BLaER1 treated with 17β-estradiol and CSF1 and Interleukin-3, amounts not matched to agents 10 nM and 100 nM (cell line): ENCODE data around the gene STMN3.
"Not testable (repeated sequence)": the region's sequence is repeated elsewhere in the genome, so short reads cannot be mapped to it uniquely, and the experiment has no call there.

Experiments
- H3K27ac ChIP-seq, 11 experiments: shearing (Covaris generic); formaldehyde crosslinking; 2 replicates each; pipeline ENCODE4 v1.8.1; 2022
- H3K27me3 ChIP-seq, 11 experiments: shearing (Covaris generic); formaldehyde crosslinking; 2 replicates each; pipeline ENCODE4 v1.8.1; 2022
- H3K36me3 ChIP-seq, 11 experiments: shearing (Covaris generic); formaldehyde crosslinking; 2 replicates each; pipeline ENCODE4 v1.8.1; 2022
- H3K4me1 ChIP-seq, 10 experiments: shearing (Covaris generic); formaldehyde crosslinking; 2 replicates each; pipeline ENCODE4 v1.8.1; 2022
- H3K4me2 ChIP-seq, 11 experiments: shearing (Covaris generic); formaldehyde crosslinking; 2 replicates each; pipeline ENCODE4 v1.8.1; 2022
- H3K4me3 ChIP-seq, 10 experiments: shearing (Covaris generic); formaldehyde crosslinking; 2 replicates each; pipeline ENCODE4 v1.8.1; 2022
- H3K9ac ChIP-seq, 11 experiments: shearing (Covaris generic); formaldehyde crosslinking; 2 replicates each; pipeline ENCODE4 v1.8.1; 2022
- H3K9me3 ChIP-seq, 11 experiments: shearing (Covaris generic); formaldehyde crosslinking; replicated peaks in 1 of 11; 2 replicates each; pipeline ENCODE4 v1.8.1; 2022
- H4K20me1 ChIP-seq, 11 experiments: shearing (Covaris generic); formaldehyde crosslinking; 2 replicates each; pipeline ENCODE4 v1.8.1; 2022
- Cebpa-rat ChIP-seq, 11 experiments: shearing (Covaris generic); IDR thresholded peaks; 2 replicates each; pipeline ENCODE4 v1.8.1; 2022

Gene STMN3

GRCh38 chr20:63617876-63618265 is 35.4 kb downstream of the STMN3 start:
- peaks cover 19 to 90% (median 61%) of the 10 kb centered on the region in 10 experiments for H3K4me1 ChIP-seq
- no peak overlapping the region for H3K4me2 ChIP-seq
- H3K27ac ChIP-seq, result no peak overlapping the region
- H3K27me3 ChIP-seq, result no peaks in the 10 kb centered on the region
- peaks cover 34 to 89% (median 64%) of the 10 kb centered on the region in 11 experiments; a peak in 20 of 22 replicates for H4K20me1 ChIP-seq
- no peak overlapping the region for H3K4me3 ChIP-seq
- peaks cover 43 to 67% (median 52%) of the 10 kb centered on the region in 11 experiments for H3K36me3 ChIP-seq
- H3K9ac ChIP-seq, result no peak overlapping the region
- peaks cover 0 to 13% (median 5%) of the 10 kb centered on the region in 11 experiments; a peak in 10 of 22 replicates for H3K9me3 ChIP-seq
- no peak for TF ChIP-seq Cebpa-rat (IDR thresholded peaks at IDR 0.05)

- Histone ChIP-seq H3K9ac (peak overlapping the region in 1 of 11 experiments; percentile 6; a peak in 1 of 22 replicates), H3K4me1 (peaks cover 25 to 90% (median 61%) of the 10 kb centered on the region in 10 experiments), H3K27me3 (no peaks in the 10 kb centered on the region), H3K9me3 (peaks cover 0 to 13% (median 5%) of the 10 kb centered on the region in 11 experiments; a peak in 10 of 22 replicates), H3K27ac (no peak overlapping the region), H4K20me1 (peaks cover 39 to 89% (median 64%) of the 10 kb centered on the region in 11 experiments; a peak in 21 of 22 replicates), H3K36me3 (peaks cover 38 to 62% (median 50%) of the 10 kb centered on the region in 11 experiments), H3K4me3 (no peak overlapping the region), H3K4me2 (no peak overlapping the region)
- TF ChIP-seq Cebpa-rat (IDR thresholded peaks at IDR 0.05), result no peak
Measured at GRCh38 chr20:63617092-63617875, 35.9 kb downstream of the STMN3 start.

- H3K36me3 ChIP-seq, result peaks cover 40 to 60% (median 49%) of the 10 kb centered on the region in 11 experiments
Measured at GRCh38 chr20:63613863-63614594, 39.2 kb downstream of the STMN3 start.

GRCh38 chr20:63612276-63612931 is 40.8 kb downstream of the STMN3 start:
- Histone ChIP-seq H3K4me2 (peak overlapping the region; percentile 72 to 92 (median 84)), H3K4me3 (no peak overlapping the region; a peak in 1 of 20 replicates), H3K9ac (peak overlapping the region in 10 of 11 experiments; percentile 21 to 51 (median 38); a peak in 15 of 22 replicates), H3K27ac (peak overlapping the region in 9 of 11 experiments; percentile 25 to 66 (median 45); a peak in 13 of 22 replicates), H3K4me1 (peaks cover 36 to 66% (median 56%) of the 10 kb centered on the region in 10 experiments), H3K27me3 (no peaks in the 10 kb centered on the region), H3K36me3 (peaks cover 24 to 44% (median 33%) of the 10 kb centered on the region in 11 experiments), H3K9me3 (peaks cover 0 to 13% (median 6%) of the 10 kb centered on the region in 11 experiments; a peak in 11 of 22 replicates), H4K20me1 (peaks cover 28 to 65% (median 43%) of the 10 kb centered on the region in 11 experiments; a peak in 20 of 22 replicates)
- TF ChIP-seq Cebpa-rat (IDR thresholded peaks at IDR 0.05), result no peak

More at GRCh38 chr20:63613863-63614594, 39.2 kb downstream of the STMN3 start:
- peak overlapping the region in 10 of 11 experiments; percentile 72 to 92 (median 84); a peak in 20 of 22 replicates for H3K4me2 ChIP-seq
- H3K4me1 ChIP-seq, result peaks cover 36 to 81% (median 57%) of the 10 kb centered on the region in 10 experiments
- peaks cover 0 to 13% (median 6%) of the 10 kb centered on the region in 11 experiments; a peak in 11 of 22 replicates for H3K9me3 ChIP-seq
- H3K27me3 ChIP-seq, H3K4me3 ChIP-seq: not testable (repeated sequence)
- peak overlapping the region in 4 of 11 experiments; percentile 39 to 62 (median 50); a peak in 7 of 22 replicates for H3K9ac ChIP-seq
- H4K20me1 ChIP-seq, result peaks cover 38 to 81% (median 58%) of the 10 kb centered on the region in 11 experiments; a peak in 20 of 22 replicates
- peak overlapping the region in 6 of 11 experiments; percentile 5 to 66 (median 54); a peak in 9 of 22 replicates for H3K27ac ChIP-seq

- Histone ChIP-seq H3K4me3 (no peak overlapping the region), H3K4me2 (peak overlapping the region; percentile 72 to 92 (median 84); a peak in 21 of 22 replicates), H3K9me3 (peaks cover 0 to 13% (median 6%) of the 10 kb centered on the region in 11 experiments; a peak in 11 of 22 replicates), H3K27ac (peak overlapping the region in 4 of 11 experiments; percentile 6 to 66 (median 54); a peak in 3 of 22 replicates), H4K20me1 (peaks cover 22 to 61% (median 47%) of the 10 kb centered on the region in 11 experiments; a peak in 20 of 22 replicates), H3K9ac (peak overlapping the region in 3 of 11 experiments; percentile 29 to 50 (median 31); a peak in 1 of 22 replicates), H3K4me1 (peaks cover 40 to 65% (median 60%) of the 10 kb centered on the region in 10 experiments), H3K27me3 (no peaks in the 10 kb centered on the region), H3K36me3 (peaks cover 16 to 36% (median 26%) of the 10 kb centered on the region in 11 experiments; a peak in 21 of 22 replicates)
- TF ChIP-seq Cebpa-rat (IDR thresholded peaks at IDR 0.05), result no peak
Measured at GRCh38 chr20:63611646-63612045, 41.6 kb downstream of the STMN3 start.

GRCh38 chr20:63610581-63611435 is 42.4 kb downstream of the STMN3 start:
- peak overlapping the region in 6 of 11 experiments; percentile 14 to 48 (median 24); a peak in 5 of 22 replicates for H3K9ac ChIP-seq
- no peak for TF ChIP-seq Cebpa-rat (IDR thresholded peaks at IDR 0.05)
- H3K36me3 ChIP-seq, result peaks cover 11 to 28% (median 20%) of the 10 kb centered on the region in 11 experiments; a peak in 18 of 22 replicates
- peaks cover 46 to 72% (median 68%) of the 10 kb centered on the region in 10 experiments for H3K4me1 ChIP-seq
- peaks cover 23 to 63% (median 49%) of the 10 kb centered on the region in 11 experiments; a peak in 20 of 22 replicates for H4K20me1 ChIP-seq
- H3K4me3 ChIP-seq, result no peak overlapping the region
- H3K27me3 ChIP-seq, result no peaks in the 10 kb centered on the region
- peak overlapping the region in 7 of 11 experiments; percentile 13 to 66 (median 35); a peak in 9 of 22 replicates for H3K27ac ChIP-seq
- peak overlapping the region; percentile 61 to 92 (median 83) for H3K4me2 ChIP-seq
- H3K9me3 ChIP-seq, result peaks cover 0 to 13% (median 6%) of the 10 kb centered on the region in 11 experiments; a peak in 11 of 22 replicates

- H3K4me3 ChIP-seq, result no peak overlapping the region
- H3K4me2 ChIP-seq, result peak overlapping the region; percentile 48 to 84 (median 67)
Measured at GRCh38 chr20:63606686-63607085, 46.5 kb downstream of the STMN3 start.

More at GRCh38 chr20:63606686-63607085, 46.5 kb downstream of the STMN3 start:
- H3K9me3 ChIP-seq, result peaks cover 0 to 6% (median 0%) of the 10 kb centered on the region in 11 experiments; a peak in 3 of 22 replicates
- peaks cover 26 to 57% (median 48%) of the 10 kb centered on the region in 10 experiments for H3K4me1 ChIP-seq
- H4K20me1 ChIP-seq, result peaks cover 26 to 70% (median 56%) of the 10 kb centered on the region in 11 experiments; a peak in 21 of 22 replicates
- H3K27me3 ChIP-seq, result no peaks in the 10 kb centered on the region
- H3K27ac ChIP-seq, result peak overlapping the region in 8 of 11 experiments; percentile 2 to 64 (median 53); a peak in 13 of 22 replicates
- peak in 1 of 11 experiments; percentile 55; a peak in 4 of 22 replicates for TF ChIP-seq Cebpa-rat (IDR thresholded peaks at IDR 0.05)
- peaks cover 30 to 58% (median 45%) of the 10 kb centered on the region in 11 experiments for H3K36me3 ChIP-seq
- H3K9ac ChIP-seq, result peak overlapping the region in 4 of 11 experiments; percentile 1 to 43 (median 10); a peak in 4 of 22 replicates
